Left colon (tissue), 2 donors: ENCODE results near the gene DUSP28. TPM values are rescaled to one million over a fixed set of nuclear protein-coding genes. Genes with fewer than 3 reads are reported as not detected.

Source experiments
- ATAC-seq: fragments of 200-7000 bp; cut with Tn5 transposase; one replicate; pipeline ENCODE4 v1.9.1; 2020; ENCODE audit warnings: mild to moderate bottlenecking, moderate library complexity
- DNase-seq, 2 donors: peaks; one replicate each; pipeline ENCODE4 v3.0.0-alpha.2; 2020
- intact Hi-C, 2 donors: fragments of 100-400 bp; cut with DNase I in 1 of 2; cut with micrococcal nuclease in 1 of 2; formaldehyde crosslinking; loops; one replicate each; pipeline versions ENCODE4 v1.11.2 to v1.14.0; 2022; cut with DNase I, micrococcal nuclease
- total RNA-seq, 2 donors: library from RNA; stranded (reverse); fragmentation: NEBNext Ultra II Directional; extraction: Animal tissue kit (Norgen Biotek cat#: 25700); gene quantifications; one replicate each; pipeline ENCODE4 v1.2.1, GENCODE V29; 2021
- donor health status: DM: no; HTN: no; CAD: no.
- donor health status: DM: yes; HTN: yes; CAD: no.

The DUSP28 gene
- total RNA-seq, 2 donors from 2014 or later: 4.1 to 6.0 TPM

DNA sequence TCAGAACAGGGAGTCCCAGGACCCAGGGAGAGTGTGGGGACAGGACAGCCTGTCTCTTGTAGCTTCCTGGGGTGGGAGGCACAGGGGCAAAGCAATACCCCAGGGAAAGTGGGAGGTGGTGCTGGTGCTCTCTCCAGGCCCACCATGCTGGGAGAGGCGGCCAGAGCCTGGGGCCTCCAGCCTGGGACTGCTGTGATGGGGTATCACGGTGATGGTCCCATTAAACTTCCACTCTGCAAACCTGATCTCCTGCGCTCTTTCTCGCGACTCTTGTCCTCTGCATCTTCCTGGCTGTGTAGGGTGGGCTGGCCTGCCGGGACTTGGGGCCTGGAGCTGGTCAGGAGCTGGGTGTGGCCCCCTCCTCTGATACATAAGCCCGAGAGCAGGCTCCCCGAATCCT is 18.3 kb downstream of the DUSP28 start:
- intact Hi-C loops: no loop called here
- ATAC-seq: no peak
- no peak for DNase-seq

GRCh38 chr2:240579071-240579762 is 19.1 kb downstream of the DUSP28 start:
- ATAC-seq (peak; percentile 9), DNase-seq (no peak)
- intact Hi-C loops: no loop called here

DNA sequence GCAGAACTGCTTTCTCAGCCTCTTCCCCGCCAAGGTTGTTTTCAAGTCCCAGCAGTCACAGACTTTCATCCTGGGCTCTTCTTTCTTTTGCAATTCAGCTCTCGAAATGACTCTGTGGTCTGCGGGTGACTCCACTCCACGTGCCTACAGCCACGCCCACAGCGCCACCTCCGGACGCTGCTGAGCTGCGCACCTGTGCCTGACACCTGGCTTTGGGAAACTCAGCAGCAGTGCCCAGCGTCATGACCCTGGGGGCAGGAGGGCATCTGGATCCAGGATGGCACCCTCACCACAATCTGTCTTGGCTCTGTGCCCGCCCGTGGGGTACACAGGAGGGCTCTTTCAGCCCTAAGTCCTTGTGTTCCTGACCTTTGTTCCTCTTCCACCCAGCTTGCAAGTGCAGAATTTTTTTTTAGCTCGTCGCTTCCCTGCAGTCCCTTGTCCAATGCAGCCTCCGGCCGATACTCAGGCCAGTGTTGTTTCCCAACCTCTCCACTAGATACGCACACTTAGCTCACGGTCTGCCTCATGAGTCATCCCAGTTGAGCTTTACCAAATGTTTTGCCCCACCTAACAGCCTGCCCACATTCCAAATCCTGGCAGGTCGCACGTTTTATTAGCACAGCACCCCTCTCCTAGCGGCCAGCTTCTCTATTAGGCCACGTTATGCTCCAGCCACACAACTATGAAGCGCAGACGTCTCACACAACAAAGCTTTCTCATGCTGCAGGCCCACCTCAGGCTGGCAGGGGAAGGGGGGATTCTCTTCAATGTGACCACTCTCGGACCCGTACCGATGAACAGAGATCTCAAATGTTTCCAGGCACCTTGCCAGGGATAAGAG is 19.8 kb downstream of the DUSP28 start:
- ATAC-seq (peak; percentile 78), DNase-seq (peak; percentile 69 to 81)
- intact Hi-C loops: no loop called here

- DNase-seq (no peak), ATAC-seq (no peak)
- intact Hi-C loops: no loop called here
Measured at GRCh38 chr2:240581811-240582210, 21.7 kb downstream of the DUSP28 start.

DNA sequence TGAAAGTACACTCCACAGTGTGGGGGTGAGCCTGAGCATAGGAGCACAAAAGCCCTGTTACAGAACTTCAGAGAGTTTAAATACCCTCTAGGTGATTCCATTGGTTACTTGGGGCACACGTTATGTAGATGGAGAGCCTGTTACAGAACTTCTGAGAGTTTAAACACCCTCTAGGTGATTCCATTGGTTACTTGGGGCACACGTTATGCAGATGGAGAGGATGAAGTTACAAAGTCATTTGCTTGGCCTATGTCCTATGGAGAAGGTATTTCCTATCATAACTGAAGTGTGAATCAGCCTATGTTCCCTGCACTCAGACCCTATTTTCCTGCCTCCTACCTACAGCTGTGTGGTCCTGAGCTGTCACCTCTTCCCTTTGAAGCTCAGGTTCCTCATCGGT is 22.6 kb downstream of the DUSP28 start:
- intact Hi-C loops: no loop called here
- no peak for ATAC-seq
- no peak for DNase-seq

DNA sequence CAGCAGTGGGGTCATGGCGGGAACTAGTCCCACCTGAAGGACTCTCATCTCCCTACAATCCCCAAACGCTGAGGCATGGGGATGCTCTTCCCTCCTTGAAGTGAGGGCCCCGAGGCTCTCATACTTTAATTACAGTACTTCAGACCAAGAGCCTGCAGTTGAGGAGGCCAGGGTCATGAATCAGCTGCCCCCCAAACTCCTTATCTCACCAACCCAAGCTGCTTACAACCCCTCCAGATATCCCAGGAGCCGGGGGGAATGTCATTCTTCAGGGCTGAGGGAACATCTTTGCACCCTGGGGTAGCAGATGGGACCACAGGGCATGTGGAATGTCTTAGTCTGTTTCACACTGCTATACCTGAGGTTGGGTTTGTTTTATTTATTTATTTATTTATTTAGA is 23.6 kb downstream of the DUSP28 start:
- intact Hi-C loops: no loop called here
- DNase-seq (no peak), ATAC-seq (no peak)

- intact Hi-C loops: no loop called here
- no peak for DNase-seq
- no peak for ATAC-seq
Measured at GRCh38 chr2:240584486-240585031, 24.4 kb downstream of the DUSP28 start.

- ATAC-seq: no peak
- intact Hi-C loops: no loop called here
- no peak for DNase-seq
Measured at GRCh38 chr2:240585101-240585500, 24.9 kb downstream of the DUSP28 start.

GRCh38 chr2:240585681-240586197 is 25.6 kb downstream of the DUSP28 start:
- DNase-seq (no peak), ATAC-seq (no peak)
- intact Hi-C loops: no loop called here

- intact Hi-C loops: no loop called here
Measured at GRCh38 chr2:240586198-240586918, 26.2 kb downstream of the DUSP28 start, which contains the start of gene CAPN10. CAPN10 (plus strand) TSS chr2:240586734; CDS start chr2:240586912, 178 bp downstream.

DNA sequence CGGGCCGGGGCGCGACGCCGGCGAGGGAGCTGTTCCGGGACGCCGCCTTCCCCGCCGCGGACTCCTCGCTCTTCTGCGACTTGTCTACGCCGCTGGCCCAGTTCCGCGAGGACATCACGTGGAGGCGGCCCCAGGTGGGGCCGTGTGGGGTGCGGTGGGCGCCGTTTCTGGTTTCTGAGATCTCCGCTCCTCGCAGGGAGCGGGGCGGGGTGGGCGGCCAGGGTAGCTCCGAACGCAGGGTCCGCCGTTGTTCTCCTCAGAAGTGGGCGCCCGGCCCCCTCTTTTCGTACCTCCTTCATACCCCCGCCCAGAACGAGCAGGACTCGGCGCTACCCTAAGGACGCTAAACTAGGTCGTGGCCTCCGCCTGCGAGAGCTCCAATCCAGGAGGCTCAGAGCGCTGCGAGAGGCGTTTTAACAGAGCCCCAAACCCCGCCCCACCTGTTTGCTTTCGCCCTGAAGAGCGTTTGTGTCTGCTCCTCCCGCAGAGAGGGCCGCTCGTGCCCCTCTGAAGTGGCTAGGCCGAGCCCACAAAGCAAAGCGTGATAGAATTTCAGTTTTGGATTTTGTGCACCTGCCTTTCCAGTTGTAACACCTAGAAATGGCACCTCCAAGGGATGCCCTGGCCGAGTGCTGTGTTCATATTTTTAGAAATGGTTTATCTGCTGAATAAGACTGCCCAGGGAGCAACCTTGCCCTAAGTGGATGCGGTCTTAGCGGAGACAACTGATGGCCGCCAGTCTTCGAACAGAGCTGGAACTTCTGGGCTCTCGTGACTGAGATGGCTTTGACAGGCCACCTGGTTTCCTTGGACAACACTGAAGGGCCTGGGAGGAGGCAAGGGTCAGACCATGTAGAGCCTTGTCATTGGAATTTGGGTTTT is 27.0 kb downstream of the DUSP28 start:
- intact Hi-C loops: no loop called here
- ATAC-seq: peak; percentile 43
- peak; percentile 59 to 70 for DNase-seq

More at GRCh38 chr2:240586198-240586918, 26.2 kb downstream of the DUSP28 start, which contains the start of gene CAPN10:
- peak; percentile 93 for ATAC-seq
- DNase-seq: peak; percentile 99

GRCh38 chr2:240588006-240588655 is 28.0 kb downstream of the DUSP28 start:
- intact Hi-C loops: no loop called here
- no peak for DNase-seq
- ATAC-seq: no peak

DNA sequence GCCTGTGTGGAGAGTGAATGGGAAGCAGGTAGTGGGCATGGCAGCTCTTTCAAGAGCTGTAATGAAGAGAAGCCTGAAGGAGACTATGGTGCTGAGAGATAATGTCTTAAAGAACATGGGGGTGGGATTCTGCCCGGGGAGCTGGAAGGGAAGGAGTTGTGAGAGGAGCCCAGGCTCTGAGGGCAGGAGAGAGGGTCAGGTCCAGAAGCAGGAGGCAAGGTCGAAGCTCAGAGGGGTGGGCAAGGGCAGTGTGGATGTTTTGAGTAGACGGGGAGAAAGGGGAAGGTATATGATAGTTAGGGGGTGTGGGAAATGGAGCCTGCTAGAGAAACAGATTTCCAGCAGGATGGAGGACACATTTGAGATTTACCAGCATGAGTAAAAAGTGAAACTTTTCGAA is 28.5 kb downstream of the DUSP28 start:
- DNase-seq (no peak), ATAC-seq (no peak)
- intact Hi-C loops: no loop called here

- ATAC-seq (no peak), DNase-seq (no peak)
- intact Hi-C loops: no loop called here
Measured at GRCh38 chr2:240589375-240589774, 29.2 kb downstream of the DUSP28 start.

- DNase-seq: no peak
Measured at GRCh38 chr2:240589850-240590525, 29.8 kb downstream of the DUSP28 start.

GRCh38 chr2:240590681-240591111 is 30.5 kb downstream of the DUSP28 start:
- ATAC-seq (no peak), DNase-seq (no peak)
- intact Hi-C loops: no loop called here

More at GRCh38 chr2:240589850-240590525, 29.8 kb downstream of the DUSP28 start:
- intact Hi-C loops: no loop called here
- no peak for ATAC-seq

- DNase-seq: no peak
- intact Hi-C loops: no loop called here
- ATAC-seq: no peak
Measured at GRCh38 chr2:240591226-240591625, 31.1 kb downstream of the DUSP28 start.
